ENCODE results near the gene ODF4.

Gene ODF4

DNA sequence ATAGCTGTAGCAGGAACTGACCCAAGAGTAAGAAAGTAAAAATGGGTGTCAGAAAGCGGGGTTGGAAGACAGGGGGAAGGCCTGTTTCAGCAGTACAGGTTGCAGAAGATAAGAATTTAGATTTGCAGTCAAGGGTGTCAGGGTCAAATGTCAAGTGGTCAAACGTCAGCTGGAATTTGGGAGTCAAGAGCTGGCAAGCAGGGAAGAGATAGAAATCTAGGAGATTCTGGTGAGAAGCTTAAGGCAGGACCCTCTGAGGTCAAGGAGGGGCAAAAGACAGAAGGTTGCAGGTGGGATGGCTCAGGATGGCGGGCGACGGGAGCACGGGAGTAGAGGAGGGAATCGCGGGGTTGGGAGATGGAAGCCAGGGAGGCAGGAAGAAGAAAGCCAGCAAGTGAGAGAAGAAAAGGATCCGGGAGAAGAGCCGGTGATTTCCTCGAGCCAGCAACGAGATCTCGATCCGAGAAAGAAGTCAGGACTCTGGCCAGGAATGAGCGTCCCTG lies 44.8 kb upstream of the ODF4 start:
- no peak overlapping the region for H3K4me3 ChIP-seq (IDR thresholded peaks at IDR 0.05; ENCODE audit: insufficient read depth, low read depth, low read length)
- no peak for TF ChIP-seq CTCF (conservative IDR thresholded peaks at IDR 0.05; ENCODE audit: low read depth, low read length)
- H3K27ac ChIP-seq: no peak overlapping the region
- H3K36me3 ChIP-seq (ENCODE audit: insufficient read depth): no peaks in the 10 kb centered on the region
- H3K9ac ChIP-seq: no peak overlapping the region
- H3K4me2 ChIP-seq: peak overlapping the region; percentile 57
- H2AFZ ChIP-seq (ENCODE audit: low read depth): peak overlapping the region; percentile 34; the same call in 1 of the 2 replicates
- H3K79me2 ChIP-seq (ENCODE audit: insufficient read depth, low read depth): no peaks in the 10 kb centered on the region
- no peaks in the 10 kb centered on the region for H3K4me1 ChIP-seq (ENCODE audit: low read depth, poor library complexity, severe bottlenecking)
- no peaks in the 10 kb centered on the region for H3K27me3 ChIP-seq (ENCODE audit: insufficient read depth, low read depth)
- H4K20me1 ChIP-seq (ENCODE audit: insufficient read depth): no peaks in the 10 kb centered on the region

GRCh38 chr17:8300226-8300625 lies 39.4 kb upstream of the ODF4 start:
- no peak for TF ChIP-seq CTCF (conservative IDR thresholded peaks at IDR 0.05; ENCODE audit: low read depth, low read length)
- Histone ChIP-seq H3K4me3 (IDR thresholded peaks at IDR 0.05; ENCODE audit: insufficient read depth, low read depth, low read length) (no peak overlapping the region), H2AFZ (ENCODE audit: low read depth) (no peak overlapping the region), H3K4me2 (no peak overlapping the region), H3K9ac (no peak overlapping the region), H3K36me3 (ENCODE audit: insufficient read depth) (no peaks in the 10 kb centered on the region), H3K4me1 (ENCODE audit: low read depth, poor library complexity, severe bottlenecking) (no peaks in the 10 kb centered on the region), H3K27me3 (ENCODE audit: insufficient read depth, low read depth) (no peaks in the 10 kb centered on the region), H3K79me2 (ENCODE audit: insufficient read depth, low read depth) (no peaks in the 10 kb centered on the region), H3K27ac (no peak overlapping the region), H4K20me1 (ENCODE audit: insufficient read depth) (no peaks in the 10 kb centered on the region)

- no peaks in the 10 kb centered on the region for H4K20me1 ChIP-seq (ENCODE audit: insufficient read depth)
- H3K36me3 ChIP-seq (ENCODE audit: insufficient read depth): no peaks in the 10 kb centered on the region
- TF ChIP-seq CTCF (conservative IDR thresholded peaks at IDR 0.05; ENCODE audit: low read depth, low read length): peak; percentile 62
- H3K27ac ChIP-seq: no peak overlapping the region
- no peak overlapping the region for H2AFZ ChIP-seq (ENCODE audit: low read depth)
- no peaks in the 10 kb centered on the region for H3K27me3 ChIP-seq (ENCODE audit: insufficient read depth, low read depth)
- no peak overlapping the region for H3K4me2 ChIP-seq
- no peaks in the 10 kb centered on the region for H3K79me2 ChIP-seq (ENCODE audit: insufficient read depth, low read depth)
- no peak overlapping the region for H3K4me3 ChIP-seq (IDR thresholded peaks at IDR 0.05; ENCODE audit: insufficient read depth, low read depth, low read length)
- no peaks in the 10 kb centered on the region for H3K4me1 ChIP-seq (ENCODE audit: low read depth, poor library complexity, severe bottlenecking)
- no peak overlapping the region for H3K9ac ChIP-seq
These were observed 38.9 kb upstream of the ODF4 start for GRCh38 chr17:8300627-8301242.

DNA sequence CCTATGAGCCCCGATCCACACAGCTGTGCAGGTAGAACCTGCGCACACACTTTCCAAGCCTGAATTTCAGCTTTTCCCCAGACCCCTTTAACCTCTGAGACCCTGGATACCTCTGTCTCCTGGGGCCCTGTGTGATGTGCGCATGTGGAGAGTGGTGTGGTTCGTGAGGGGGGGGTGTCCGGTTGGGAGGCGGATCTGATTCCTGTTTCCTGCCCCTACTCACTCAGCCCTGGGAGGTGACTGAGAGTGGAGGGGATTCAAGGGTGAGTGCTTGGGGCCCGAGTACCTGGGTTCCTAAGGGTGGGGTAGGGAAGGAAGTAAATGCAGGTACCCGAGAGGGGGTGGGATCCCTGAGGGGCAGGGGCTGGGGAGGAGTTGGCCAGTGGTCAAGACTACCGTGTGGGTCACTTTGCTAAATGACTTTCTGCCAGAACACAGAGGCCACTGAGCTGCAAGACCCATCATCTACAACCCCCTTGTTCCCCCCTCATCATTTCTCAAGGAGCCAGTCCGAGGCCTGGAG lies 29.0 kb upstream of the ODF4 start:
- Histone ChIP-seq H3K4me2 (no peak overlapping the region), H3K79me2 (ENCODE audit: insufficient read depth, low read depth) (no peaks in the 10 kb centered on the region), H3K4me1 (ENCODE audit: low read depth, poor library complexity, severe bottlenecking) (no peaks in the 10 kb centered on the region), H4K20me1 (ENCODE audit: insufficient read depth) (no peaks in the 10 kb centered on the region), H2AFZ (ENCODE audit: low read depth) (no peak overlapping the region), H3K4me3 (IDR thresholded peaks at IDR 0.05; ENCODE audit: insufficient read depth, low read depth, low read length) (no peak overlapping the region), H3K9ac (no peak overlapping the region), H3K27me3 (ENCODE audit: insufficient read depth, low read depth) (no peaks in the 10 kb centered on the region; the same call in 1 of the 2 replicates), H3K27ac (no peak overlapping the region), H3K36me3 (ENCODE audit: insufficient read depth) (no peaks in the 10 kb centered on the region)
- TF ChIP-seq CTCF (conservative IDR thresholded peaks at IDR 0.05; ENCODE audit: low read depth, low read length): no peak
